Measurements from ENCODE around the gene LILRB2.
"Not testable (repeated sequence)": the region's sequence is repeated elsewhere in the genome, so short reads cannot be mapped to it uniquely, and the experiment has no call there.

Gene LILRB2

DNA sequence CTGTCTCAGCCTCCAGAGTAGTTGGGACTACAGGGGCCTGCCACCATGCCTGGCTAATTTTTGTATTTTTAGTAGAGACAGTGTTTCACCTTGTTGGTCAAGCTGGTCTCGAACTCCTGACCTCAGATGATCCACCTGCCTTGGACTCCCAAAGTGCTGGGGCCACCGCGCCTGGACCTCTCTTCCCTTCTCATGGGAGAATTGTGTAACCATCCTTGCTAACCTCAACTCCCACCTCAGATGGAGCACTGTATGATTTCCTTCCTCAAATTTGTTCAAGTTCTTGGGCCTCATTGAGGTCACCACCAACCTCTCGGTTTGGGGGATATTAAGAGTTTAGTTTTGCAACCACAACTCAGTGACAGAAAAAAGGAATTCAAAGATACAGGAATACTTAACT is 21.3 kb upstream of the LILRB2 start:
- DNase-seq: no peak

DNA sequence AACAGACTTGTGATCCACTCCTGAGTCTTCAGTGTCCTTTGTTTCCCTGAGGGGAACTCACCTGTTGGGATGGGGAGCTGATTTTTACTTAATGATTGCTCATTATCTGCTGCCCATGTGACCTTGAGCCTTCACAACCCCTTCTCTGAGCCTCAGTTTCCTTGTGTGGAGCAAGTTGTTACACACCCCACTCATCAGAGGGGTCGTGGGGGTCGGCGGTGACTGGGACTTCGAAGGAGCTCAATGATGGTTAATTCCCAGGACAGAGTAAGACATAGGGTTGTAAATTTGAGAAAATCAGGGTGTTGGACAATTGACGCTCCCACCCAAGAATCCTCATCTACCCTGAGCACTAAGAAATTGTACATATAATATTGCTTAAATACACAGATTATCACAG is 18.6 kb upstream of the LILRB2 start:
- no peak for DNase-seq

GRCh38 chr19:54299126-54299498 is 18.2 kb upstream of the LILRB2 start:
- no peak for DNase-seq

DNA sequence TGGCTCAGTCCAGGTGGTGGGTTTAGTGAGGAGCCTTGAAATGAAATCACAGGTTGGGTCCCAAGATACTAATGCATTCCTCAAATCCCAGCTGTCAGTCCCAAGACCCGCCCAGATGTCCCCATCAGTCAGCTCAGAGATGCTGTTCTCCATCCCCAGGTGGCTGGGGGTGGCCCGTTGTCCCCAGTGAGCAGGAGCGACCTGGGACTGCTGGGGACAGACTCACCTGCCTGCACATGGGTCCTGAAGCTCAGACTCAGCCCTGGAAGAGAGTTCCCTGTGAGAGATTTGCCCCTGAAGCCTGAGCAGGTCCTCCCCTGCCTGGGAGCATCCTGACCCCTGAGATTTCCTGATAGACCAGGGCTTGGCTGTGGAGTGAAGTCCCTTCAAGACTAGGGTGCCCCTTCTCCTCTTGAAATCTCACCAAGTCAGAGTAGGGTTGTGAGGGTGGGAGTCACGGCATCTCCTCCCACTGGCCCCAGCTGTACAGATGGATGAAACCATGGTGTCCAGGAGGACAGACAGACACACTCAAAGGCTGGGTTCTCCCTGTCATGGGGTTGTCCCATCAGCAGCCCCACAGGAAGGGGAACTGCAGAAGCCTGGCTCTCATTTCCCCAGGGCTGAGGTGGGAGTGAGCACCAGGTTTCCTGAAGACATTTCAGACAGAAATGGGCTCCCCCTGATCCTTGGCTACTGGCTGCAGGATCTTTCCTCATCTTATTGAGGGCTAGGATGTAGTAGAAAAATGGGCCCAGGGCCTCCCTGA is 17.6 kb upstream of the LILRB2 start:
- DNase-seq: no peak

DNA sequence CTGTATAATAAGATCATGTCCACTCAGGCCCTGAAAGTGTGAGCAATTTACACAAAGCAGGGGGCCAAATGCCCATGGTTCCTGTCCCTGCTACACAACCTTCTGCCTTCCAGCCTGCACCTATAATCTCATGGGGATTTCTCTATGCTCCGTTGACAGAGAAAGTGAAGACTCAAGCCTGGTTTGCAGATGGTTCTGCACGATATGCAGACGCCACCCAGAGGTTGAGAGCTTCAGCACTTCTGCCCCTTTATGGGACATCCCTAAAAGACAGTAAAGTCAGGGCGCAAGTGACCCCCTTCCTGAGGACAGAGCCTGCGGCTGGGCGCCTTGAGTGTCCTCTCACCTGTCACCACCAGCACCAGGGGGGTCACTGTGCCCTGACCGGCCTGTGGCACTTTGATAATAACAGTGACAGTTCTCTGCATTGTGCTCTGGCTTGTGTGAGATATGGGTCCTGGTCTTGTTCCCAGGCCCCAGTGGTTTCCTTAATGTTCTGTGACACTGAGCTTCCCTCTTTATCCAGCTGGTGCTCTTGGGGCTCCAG is 16.9 kb upstream of the LILRB2 start:
- no peak for DNase-seq

- DNase-seq: no peak
These were observed 13.6 kb upstream of the LILRB2 start for GRCh38 chr19:54294539-54294938.

GRCh38 chr19:54289160-54289559 is 8.2 kb upstream of the LILRB2 start:
- not testable (repeated sequence) for DNase-seq

DNA sequence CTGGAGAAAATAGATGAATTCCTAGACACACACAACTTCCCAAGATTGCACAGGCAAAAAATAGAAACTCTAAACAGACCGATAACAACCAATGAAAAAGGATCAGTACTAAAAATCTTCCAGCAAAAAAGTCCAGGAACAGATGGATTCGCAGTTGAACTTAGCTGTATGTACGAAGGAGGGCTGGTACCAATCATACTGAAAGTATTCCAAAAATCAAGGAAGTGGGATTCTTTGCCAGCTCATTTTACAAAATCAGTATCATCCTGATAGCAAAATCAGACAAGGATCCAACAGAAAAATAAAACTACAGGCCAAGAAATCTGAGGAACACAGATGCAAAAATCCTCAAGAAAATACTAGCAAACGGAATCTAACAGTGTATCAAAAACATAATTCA is 6.5 kb upstream of the LILRB2 start:
- no peak for DNase-seq

DNA sequence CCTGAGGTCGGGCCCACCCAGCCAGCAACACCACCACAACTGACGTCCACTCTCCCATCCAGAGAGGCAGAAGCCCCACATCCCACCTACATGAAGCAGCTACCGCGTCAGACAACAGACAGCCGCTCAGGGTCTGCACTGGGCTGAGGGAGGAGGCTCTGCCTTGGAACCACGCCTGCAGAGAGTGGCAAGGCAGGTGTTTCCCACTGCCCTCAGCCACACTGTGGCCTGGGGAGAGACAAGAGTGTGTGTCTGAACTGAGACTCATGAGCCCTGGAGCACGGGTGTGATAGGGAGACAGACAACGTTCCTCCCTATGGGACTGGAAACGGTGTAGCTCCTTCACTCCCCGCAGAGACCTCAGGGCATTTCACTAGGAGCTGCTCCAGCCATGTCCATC is 5.4 kb upstream of the LILRB2 start:
- DNase-seq: not testable (repeated sequence)

- DNase-seq: not testable (repeated sequence)
These were observed 4.6 kb upstream of the LILRB2 start for GRCh38 chr19:54285427-54286056.

DNA sequence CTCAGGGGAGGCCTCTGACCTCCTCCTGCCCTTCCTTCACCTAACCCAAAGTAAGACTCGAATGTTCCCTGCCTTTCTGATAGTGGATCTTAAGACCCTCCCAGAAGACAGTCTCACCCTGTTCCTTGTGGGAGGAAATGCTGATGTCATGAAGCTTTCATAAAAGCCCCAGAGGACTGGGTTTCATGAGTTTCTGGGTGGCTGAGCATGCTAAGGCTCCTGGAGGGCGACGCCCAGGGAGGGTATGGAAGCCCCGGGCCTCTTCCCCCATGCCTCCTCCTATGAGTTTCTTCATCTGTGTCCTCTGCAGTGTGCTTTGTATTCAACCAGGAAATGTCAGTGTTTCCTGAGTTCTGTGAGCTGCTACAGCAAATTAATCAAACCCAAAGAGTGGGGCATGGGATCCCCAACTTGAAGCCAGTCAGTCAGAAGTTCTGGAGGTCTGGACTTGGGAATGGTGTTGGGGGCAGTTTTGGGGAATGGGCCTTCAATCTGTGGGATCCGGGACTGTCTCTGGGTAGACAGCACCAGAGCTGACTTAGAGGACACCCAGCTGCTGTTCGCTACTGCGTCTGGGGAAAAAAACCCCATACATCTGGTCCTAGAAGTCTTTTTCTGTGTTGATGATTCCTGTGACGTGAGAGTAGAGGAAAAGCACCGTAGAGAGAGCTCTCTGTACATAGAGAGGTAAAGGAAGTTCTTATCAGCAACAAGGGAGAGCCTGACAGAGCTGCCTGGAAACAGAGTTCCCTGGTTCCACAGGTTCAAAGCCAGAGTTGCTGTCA is 2.0 kb upstream of the LILRB2 start:
- DNase-seq: no peak

- not testable (repeated sequence) for DNase-seq
These were observed 792 bp upstream of the LILRB2 start for GRCh38 chr19:54281729-54282075.

- not testable (repeated sequence) for DNase-seq
These were observed 469 bp downstream of the LILRB2 start for GRCh38 chr19:54280441-54280840.

- DNase-seq: not testable (repeated sequence)
These were observed 885 bp downstream of the LILRB2 start for GRCh38 chr19:54280025-54280424.

- DNase-seq: no peak
These were observed 1.4 kb downstream of the LILRB2 start for GRCh38 chr19:54279406-54279962.

DNA sequence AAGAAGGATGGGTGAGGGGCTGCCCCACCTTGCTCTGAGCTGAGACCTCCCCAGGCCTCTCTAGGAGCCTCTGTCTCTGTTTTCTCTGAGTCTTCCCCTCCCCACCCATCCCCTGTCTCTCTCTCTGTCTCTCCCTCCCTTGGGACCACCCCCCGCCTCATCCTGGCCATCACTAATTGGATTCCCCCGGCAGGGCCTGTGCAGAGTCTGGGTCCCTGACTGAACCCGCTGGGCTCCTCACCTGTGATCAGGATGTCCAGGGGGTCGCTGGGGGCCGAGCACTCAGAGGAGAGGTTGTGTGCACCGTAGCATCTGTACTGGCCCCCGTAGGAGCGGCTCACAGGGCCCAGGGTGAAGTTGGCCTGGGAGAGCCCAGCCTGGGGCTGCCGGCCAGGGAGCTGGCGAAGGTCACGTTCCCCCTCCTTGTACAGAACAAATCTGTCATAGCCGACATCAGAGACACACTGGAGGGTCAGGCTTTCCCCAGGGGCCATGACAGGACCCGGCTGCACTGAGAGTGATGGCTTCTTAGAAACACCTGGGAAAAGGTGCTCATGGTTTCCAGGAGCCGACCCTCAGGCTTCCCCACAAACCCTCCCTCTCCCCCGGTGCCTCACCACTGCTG is 2.2 kb downstream of the LILRB2 start:
- not testable (repeated sequence) for DNase-seq

- DNase-seq: not testable (repeated sequence)
These were observed 2.9 kb downstream of the LILRB2 start for GRCh38 chr19:54278056-54278455.

GRCh38 chr19:54277111-54277615 is 3.7 kb downstream of the LILRB2 start:
- DNase-seq: not testable (repeated sequence)

DNA sequence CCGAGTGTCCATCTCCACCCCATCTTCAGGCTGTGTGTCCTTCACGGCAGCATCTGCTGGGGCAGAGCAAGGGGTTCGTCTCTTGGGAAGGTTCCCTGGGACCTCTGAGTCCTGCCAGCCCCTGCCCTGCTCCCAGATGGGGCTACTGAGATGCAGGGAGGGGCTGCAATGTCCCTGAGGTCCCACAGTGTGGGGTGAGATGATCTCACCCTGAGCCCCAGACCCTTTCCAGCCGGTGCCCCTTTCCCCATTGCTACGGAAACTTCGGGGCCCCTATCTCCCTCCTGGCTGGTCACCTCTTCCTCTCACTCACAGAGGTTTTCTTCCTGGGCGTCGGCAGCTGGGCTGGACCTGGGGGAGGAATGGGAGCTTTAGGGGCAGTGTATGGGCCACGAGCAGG is 5.0 kb downstream of the LILRB2 start:
- no peak for DNase-seq

GRCh38 chr19:54274516-54274915 is 6.4 kb downstream of the LILRB2 start:
- not testable (repeated sequence) for DNase-seq

DNA sequence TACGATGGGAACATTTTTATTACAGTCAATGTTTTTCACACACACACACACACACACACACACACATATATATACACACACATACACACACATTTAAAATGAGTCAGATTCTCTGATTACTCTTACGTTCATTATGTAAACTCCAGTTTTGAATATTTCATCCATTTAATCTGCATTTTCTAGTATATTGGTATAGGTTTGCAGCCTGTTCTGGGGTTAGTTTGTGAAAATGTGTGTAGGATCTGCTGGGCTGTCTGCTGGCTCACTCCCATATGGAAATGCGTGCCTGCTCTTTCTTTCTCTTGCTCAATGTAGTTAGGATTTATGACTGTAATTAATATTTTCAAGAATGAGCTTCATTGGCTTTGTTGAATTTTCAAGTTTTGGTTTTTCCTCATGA is 7.1 kb downstream of the LILRB2 start:
- DNase-seq: no peak

- DNase-seq: not testable (repeated sequence)
These were observed 8.7 kb downstream of the LILRB2 start for GRCh38 chr19:54272181-54272580.

- not testable (repeated sequence) for DNase-seq
These were observed 9.3 kb downstream of the LILRB2 start for GRCh38 chr19:54271587-54271986.

Data from SHP77 (cell line).